HG03342 (cell line): ENCODE measurements around the gene CAMK1D.
"Not testable (repeated sequence)": the region's sequence is repeated elsewhere in the genome, so short reads cannot be mapped to it uniquely, and the experiment has no call there.

Experiments used
- ATAC-seq: cut with Tn5 transposase; IDR thresholded peaks from one replicate; pipeline ENCODE4 v1.9.1; 2021; ENCODE audit warnings: mild to moderate bottlenecking, moderate library complexity; ENCODE audit not compliant: unreplicated experiment

Gene CAMK1D

DNA sequence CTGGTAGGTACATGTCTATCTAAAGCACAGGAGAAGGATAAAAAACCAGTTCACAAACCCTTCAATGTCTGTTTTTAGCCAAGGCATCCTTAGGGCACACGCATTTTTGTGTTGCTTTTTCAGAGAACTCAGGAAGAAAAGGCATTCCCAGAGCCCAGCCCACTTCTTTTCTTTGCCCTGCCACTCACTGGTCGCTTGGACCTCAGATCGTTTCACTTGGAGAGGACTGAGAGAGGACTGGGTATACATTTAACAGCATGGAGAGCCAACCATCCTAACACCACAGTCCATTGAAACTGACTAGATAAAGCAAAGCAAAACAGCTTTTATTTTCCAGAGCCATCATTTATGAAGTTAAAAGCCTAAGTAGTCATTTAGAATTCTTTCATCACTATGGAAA is 194.2 kb downstream of the CAMK1D start:
- no peak for ATAC-seq

DNA sequence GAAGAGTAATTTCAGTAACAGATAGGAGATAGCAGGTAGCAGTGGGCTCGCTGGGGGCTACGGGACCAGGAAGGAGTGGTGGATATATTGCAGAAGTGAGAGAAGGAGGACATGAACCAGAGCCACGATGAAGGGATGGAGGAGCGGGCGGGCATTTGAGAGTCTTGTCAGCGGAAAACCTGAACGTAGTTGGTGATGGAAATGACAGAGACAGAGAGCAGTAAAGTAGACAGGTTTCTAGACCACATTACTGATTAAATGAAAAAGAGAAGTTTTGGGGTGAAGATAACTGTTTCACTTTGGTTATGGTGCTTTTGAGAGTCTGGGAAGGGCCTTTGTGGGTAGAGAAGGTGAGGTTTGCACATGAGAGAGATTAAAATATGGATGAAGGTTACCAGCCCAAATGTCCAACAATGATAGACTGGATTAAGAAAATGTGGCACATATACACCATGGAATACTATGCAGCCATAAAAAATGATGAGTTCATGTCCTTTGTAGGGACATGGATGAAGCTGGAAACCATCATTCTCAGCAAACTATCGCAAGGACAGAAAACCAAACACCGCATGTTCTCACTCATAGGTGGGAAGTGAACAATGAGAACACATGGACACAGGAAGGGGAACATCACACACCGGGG is 196.9 kb downstream of the CAMK1D start:
- not testable (repeated sequence) for ATAC-seq

DNA sequence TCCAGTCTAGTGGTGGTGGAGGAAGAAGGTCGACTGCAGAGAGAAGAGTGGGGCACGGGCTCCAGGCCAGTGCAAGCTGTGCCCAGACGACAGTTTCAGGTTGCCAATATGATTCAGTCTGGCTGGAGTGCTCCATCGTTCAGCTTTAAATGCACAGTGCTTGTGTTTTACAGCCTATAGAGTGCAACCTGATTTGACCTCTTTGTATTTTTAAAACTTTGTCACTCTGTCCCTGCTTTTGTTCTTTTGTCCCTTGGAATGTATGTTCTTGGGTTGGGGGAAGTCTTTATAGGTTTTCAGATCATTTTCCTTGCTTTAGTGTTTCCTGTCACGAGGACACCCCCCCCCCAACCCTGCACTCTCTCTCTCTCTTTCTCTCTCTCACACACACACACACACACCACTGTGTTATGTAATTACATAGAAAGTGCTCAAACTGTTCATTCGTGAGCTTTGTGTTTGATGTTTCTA is 198.0 kb downstream of the CAMK1D start:
- ATAC-seq, result no peak

DNA sequence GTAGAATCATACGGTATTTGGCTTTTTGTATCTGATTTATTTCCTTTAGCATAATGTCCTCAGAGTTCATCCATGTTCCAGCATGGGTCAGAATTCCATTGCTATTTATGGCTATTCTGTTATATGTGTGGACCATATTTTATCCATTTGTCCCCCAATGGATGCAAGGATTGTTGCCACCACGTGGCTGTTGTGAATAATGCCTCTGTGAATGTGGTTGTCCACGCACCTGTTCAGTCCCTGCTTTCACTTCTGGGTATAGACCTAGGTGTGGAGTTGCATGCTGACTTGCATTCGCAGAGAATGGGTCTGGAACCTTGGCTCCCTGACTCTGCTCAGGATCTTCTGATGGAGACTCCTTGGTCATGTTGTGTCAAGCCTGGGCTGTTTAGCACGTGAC is 199.9 kb downstream of the CAMK1D start:
- no peak for ATAC-seq

DNA sequence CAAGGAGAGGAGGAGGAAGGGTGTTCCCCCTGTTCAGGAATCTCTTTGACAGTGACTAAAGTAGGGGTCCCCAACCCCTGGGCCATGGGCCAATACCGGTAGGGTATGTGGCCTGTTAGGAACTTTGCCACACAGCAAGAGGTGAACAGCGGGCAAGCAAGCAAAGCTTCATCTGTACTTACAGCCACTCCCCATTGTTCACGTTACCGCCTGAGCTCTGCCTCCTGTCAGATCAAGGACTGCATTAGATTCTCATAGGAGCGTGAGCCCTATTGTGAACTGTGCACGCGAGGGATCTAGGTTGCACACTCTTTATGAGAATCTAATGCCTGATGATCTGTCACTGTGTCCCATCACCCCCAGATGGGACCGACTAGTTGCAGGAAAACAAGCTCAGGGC is 201.6 kb downstream of the CAMK1D start:
- ATAC-seq, result no peak

DNA sequence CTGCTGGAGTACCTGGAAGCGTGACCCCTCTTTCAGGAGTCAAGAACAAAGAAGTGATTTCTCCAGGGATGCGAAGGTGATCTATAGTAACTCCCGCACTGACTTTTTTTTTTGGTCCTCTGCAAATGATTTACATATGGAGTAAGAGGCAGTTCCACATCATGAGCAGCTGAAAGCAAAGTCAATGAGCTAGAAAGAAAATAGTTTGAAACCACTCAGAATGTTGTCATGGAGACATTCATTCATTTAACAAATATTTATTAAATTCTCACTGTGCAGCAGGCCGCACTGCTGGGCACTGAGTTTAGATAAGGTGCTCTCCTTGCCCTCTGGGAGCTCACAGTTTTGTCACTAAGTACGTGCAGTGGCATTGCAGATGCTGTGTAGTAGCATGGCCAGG is 206.7 kb downstream of the CAMK1D start:
- no peak for ATAC-seq

DNA sequence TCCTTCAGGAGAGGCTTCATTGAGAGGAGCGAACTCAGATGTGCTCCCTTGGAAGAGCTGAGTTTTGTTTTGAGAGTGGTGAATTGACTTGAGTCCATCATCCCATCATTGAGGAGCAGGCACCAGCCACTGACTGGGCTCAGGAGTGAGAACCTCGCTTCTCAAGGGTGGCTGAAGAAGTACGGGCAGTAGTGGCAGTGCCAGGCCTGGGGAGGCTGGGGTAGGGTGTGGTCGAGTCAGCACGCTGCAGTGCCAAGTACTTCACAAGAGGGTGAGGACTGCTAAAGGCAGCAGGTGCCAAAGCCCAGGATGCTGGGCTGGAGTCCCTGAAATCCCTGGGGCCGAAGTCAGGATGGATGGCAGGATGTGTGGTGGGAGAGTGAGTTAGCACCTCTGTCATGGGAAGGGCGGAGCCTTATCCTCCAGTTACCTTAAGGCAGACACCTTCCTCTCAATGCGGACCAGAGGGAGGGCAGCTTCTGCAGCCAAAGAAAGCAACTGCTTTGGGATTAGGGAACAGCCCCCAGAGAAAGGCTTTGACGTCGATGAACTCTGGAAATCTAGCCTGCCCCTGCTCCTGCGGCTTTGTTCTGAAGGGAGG is 210.3 kb downstream of the CAMK1D start:
- no peak for ATAC-seq

DNA sequence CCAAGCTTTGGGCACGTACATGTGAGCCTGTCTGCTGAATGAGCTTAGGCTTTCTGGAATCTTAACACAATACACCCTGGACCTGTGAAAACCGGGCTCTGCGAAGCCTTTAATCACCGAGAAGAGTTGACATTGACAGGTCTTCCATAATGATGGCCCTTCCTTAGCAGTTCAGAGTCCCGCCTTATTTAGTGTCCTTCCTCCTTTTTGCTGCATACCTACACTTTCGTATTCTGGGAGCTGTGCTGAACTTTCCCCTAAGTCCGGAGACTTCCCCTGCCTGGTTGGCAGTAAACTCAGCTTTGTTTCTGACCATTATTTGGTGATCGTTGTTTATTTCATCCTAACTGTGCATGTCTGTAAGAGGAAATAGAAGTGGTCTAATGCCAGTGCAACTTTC is 212.0 kb downstream of the CAMK1D start:
- ATAC-seq, result no peak

DNA sequence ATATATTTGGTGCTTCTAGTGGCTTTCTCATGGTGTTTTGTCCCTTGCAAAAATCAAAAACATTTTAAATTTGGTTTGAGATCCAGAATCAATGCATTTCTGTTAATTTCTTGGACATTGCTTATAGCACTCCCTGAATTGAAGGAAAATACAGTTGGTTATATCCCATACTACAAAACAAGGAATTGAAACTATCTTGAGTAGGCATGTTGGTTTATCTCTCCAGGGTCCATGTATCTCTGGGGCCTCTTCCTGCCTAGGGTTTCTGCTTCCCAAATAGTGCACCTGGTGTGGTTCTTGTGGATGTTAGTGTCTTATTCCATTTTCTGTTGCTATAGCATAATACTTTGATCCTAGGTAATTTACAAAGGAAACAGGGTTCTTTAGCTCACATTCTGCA is 212.4 kb downstream of the CAMK1D start:
- no peak for ATAC-seq

DNA sequence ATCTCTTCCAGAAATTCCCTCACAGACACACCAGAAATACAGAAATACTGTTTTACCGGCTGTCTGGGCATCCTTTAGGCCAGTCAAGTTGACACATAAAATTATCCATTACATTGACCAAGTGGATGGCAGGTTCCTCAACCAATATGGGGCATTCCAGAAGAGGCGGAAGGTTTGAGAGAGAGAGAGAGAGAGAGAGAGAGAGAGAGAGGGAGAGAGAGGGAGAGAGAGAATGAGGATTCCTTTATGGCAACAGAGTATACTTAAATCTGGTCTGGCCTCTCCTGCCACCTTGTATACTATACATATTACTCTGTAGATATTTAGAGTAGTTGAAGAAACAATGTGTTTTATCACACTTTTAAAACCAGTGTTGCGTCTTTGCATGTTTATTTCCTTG is 214.1 kb downstream of the CAMK1D start:
- no peak for ATAC-seq

DNA sequence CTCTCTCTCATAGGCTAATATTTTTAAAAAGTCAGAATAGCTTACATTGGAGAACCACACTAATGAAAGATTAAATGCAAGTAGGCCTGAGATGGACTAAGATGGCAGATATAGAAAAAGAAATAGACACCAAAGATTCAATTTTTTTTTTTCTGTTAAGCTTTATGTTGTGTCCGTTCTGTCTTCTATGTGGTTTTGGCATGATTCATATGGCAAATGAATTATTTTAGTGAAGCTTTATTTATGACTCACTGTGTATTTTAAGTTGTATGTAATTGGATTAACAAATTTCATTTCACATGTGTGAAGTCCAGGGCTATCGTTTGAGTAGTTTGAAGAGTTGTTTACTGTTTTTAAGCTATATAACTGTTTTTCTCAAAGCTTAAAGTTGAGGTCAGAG is 214.8 kb downstream of the CAMK1D start:
- no peak for ATAC-seq

DNA sequence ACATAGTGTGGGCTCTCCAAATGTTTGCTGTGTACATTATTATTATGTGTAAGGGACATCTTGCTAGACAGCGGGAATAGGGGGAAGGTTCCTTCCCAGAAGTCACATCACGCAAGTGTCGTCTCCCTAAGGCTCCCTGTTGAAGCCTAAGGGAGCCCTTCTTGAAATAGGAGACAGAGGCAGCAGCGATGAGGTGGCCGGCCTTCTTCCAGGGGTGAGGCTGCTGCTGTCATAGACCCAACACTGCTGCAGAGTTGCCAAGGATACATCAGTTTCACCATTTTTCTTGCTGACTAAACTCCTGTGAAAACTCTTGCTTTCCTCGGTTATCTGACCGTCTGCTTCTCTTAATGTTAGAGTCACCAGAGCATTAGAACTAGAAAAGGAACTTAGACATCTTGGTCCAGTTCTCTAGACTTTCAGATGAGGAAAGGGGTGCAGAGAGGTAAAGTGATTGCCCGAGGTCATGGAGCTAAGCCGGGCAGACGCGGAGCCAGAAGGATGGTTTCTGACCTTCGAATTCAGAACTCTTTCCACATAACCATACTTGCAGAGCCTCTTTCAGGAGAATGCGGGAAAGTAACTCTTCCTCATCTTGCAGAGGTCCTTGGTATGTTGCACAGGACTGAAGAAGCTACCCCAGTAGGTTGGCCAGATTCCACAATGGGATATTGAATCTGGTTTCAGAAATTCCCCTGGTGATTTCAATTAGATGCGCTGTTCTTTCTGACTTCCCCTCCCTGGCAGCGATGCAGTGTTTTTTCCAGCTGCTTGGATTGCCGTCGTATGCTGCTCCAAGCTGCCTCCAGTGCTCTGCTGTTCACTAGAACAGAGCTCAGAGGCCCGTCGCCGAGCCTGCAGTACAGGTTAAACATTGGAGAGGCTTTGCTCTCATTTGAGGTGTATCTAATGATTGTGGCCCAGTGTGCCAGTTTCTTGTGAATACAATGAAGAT is 217.1 kb downstream of the CAMK1D start:
- no peak for ATAC-seq

DNA sequence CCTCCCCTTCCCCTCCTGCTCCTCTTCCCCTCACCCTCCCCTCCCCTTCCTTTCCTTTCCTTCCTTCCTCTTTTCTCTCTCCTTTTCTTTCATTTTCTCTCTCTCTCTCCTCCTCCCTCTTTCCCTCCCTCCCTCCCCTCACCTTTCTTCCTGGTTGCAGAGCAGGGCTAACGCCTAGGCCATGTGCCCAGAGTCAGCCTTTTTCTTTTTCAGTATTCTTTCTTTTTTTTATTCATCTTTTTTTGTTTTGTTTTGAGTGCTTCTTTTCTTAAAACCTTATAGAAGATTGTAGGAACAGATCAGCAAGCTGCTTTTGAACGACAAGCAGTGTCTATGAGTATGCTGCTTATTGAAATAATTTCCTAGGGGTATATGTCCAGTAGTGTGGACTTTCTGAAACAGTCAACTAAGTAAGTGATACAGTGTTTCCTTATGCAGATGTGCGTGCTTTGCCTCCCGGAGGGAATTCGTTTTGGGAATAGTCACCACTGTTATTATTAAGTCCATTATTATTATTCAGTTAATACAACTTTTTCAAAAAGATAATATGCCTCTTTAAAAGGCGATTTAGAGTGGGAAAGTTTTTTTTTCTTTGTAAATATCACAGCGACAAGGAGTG is 219.2 kb downstream of the CAMK1D start:
- ATAC-seq, result no peak

DNA sequence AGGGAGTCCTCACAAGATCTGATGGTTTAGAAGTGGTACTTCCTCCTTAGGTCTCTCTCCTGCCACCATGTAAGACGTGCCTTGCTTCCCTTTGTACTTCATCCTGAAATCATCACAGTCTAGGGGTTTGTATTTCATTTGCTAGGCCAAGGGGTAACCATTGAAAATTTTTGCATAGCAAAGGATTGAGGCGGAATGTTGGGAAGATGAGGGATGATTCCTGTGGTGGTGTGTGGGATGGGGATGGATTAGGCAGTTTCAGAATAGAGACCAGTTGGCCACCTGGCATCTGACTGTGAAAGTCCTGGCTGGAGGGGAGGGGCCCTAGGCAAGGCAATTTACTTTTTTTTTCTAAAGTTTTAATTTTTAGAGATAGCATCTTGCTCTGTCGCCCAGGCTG is 222.9 kb downstream of the CAMK1D start:
- no peak for ATAC-seq

DNA sequence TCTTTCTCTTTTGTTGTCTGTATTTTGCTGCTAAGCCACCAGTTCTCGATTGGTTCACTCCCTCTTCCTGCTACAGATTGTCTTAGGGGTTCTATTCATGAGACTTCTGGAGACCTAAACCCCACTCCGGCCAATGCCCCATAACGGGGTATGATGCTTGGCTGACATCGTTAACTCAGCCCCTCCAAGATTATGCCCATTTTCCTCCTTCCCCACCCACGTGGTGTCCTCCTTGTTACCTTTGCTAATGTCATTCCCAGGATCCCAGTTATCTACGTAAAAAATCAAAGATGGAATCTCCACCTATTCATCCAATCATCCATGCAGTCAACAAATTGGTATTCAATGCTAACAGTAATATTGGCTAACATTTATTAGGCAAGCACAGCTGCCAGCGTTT is 228.3 kb downstream of the CAMK1D start:
- ATAC-seq, result no peak

DNA sequence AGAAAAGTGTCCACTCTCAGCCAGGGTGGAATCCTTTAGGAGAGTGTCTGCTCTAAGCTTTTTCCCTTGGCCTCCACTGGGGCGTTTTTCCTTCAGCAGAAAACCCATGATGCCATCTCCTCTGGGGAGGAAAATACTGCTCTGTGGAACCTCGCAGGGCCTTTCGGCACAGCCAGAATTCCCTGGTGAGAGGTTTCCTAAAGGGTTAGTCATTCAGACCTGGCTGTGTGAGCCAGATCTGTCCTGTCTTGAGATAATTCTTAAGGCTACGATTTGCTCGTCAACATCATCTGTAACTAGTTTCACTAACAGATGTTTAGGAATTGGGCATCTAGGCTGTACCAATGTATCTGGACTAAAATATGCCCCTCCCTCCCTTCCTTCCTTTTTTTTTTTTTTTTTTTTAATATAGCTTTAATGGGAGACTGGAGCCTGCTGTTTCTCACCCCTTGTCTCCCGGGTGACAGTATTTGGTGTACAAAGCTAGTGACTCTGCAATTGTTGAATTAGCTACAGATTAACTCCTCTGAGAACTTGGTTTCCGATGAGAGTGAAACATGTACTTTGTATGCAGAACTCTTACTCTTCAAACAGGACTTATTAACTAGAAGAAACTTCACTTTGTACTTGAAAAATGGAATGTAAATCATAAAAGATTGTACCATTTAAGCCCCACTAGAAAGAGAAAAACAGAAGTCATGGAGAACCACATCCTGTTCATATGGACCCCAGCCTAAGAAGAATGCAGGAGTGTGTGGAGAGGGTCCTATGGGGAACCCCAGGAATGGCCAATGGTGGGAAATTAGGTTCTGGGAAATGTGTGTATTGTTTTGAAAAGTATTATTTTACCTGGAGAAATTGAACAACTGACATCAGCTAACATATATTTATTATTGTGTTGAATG is 230.9 kb downstream of the CAMK1D start:
- peak; percentile 93 for ATAC-seq

DNA sequence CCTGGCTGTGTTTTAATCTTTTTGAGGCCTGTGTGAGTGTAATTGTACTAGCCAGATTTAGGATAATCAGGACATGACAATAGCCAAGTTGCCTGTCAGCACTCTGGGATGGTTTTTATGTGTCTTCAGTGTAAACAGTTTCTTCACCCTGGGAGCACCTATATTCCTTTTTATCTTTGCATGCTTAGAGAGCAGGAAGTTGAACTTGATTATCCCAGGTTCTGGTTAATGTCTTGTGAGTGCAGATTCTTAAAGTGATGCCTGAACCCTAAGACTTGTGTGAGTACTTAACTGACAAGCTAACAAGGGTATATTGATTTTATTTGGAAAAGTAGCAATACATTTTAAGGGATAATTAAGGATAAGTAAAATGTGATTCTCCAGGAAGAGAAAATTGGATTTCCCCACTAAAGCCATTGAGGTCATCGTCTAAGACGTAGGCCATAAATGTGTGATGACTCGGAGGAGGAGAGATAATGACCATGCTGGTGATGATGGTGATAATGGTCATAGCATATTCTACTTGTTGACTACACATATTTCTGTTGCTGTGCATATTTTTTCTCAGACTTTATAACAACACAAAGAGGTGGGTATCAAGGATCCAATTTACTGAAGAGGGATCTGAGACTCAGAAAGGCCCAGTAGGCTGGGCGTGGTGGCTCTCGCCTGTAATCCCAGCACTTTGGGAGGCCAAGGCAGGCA is 234.7 kb downstream of the CAMK1D start:
- no peak for ATAC-seq

DNA sequence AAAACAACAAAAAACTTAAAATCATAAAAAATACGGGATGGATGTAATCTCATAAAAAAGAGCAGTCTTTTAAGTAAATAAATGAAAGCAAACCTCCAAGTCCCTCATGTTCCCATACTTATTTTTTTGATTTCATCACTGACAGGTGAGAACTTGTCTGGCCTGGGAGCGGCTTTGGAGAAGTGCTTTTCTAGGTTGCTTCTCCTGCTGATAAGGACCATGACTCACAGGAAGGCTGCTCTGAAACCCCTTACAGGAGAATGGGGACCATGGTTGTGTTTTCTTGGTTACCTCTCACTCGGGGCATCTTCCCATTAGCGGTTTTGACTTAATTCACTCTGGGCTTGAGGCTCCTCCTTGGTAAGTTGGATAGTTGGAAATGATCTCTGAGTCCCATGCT is 237.4 kb downstream of the CAMK1D start:
- ATAC-seq, result no peak

DNA sequence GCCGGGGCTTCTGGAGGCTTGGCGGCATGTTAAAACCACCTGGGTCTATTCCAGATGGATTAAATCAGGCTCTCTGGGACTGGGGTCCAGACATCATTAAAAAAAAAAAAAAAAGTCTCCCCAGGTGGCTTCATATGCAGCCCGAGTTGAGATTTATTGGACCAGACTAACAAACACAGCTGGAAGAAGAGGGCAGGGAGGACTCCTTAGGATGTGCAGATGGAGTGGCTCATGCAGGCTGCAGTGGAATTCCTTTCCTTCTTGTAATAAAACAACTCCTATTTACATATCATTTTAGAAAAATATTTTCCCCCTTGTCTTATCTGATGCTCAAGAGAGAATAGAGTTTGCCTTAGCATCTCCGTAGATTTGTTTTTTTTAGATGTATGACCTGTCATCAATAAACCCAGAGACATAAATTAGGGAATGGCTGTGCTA is 238.1 kb downstream of the CAMK1D start:
- no peak for ATAC-seq
